Fibroblast of pulmonary artery (primary cell): ENCODE data around the gene PLVAP.

Source experiments
- DNase-seq: peaks from one replicate; pipeline ENCODE4 v3.0.0-alpha.2; 2010; ENCODE audit warnings: low read depth
- H3K4me3 ChIP-seq: replicated peaks from 2 replicates; pipeline ENCODE4 v1.5.1; 2011; ENCODE audit warnings: low read depth, mild to moderate bottlenecking, control low read depth, low read length, moderate library complexity
- CTCF ChIP-seq: IDR thresholded peaks from 2 replicates; pipeline ENCODE4 v1.5.1; 2011; ENCODE audit warnings: mild to moderate bottlenecking, control low read depth, low read length, inconsistent platforms; ENCODE audit errors: missing control alignments

The PLVAP gene

GRCh38 chr19:17333611-17334413 lies 43.3 kb downstream of the PLVAP start:
- DNase-seq = peak; percentile 64
- peak overlapping the region; percentile 60 for H3K4me3 ChIP-seq
- TF ChIP-seq CTCF = no peak

GRCh38 chr19:17332677-17333581 lies 44.2 kb downstream of the PLVAP start:
- TF ChIP-seq CTCF = no peak
- DNase-seq = peak; percentile 49
- no peak overlapping the region for H3K4me3 ChIP-seq

- no peak for TF ChIP-seq CTCF
- no peak for DNase-seq
- no peak overlapping the region for H3K4me3 ChIP-seq
Measured at GRCh38 chr19:17332360-17332676, 44.8 kb downstream of the PLVAP start.

- no peak overlapping the region for H3K4me3 ChIP-seq
- DNase-seq = no peak
- no peak for TF ChIP-seq CTCF
Measured at GRCh38 chr19:17331045-17331558, 46.0 kb downstream of the PLVAP start.

GRCh38 chr19:17330262-17331044 lies 46.7 kb downstream of the PLVAP start:
- no peak for TF ChIP-seq CTCF
- no peak for DNase-seq
- no peak overlapping the region for H3K4me3 ChIP-seq

- DNase-seq = no peak
- no peak overlapping the region for H3K4me3 ChIP-seq
- TF ChIP-seq CTCF = no peak
Measured at GRCh38 chr19:17329366-17330261, 47.5 kb downstream of the PLVAP start.
